GM12872 (cell line): ENCODE results near the gene LAPTM4A.

Experiments used
- CTCF ChIP-seq: IDR thresholded peaks from 3 replicates; pipeline ENCODE4 v1.5.1; 2011; ENCODE audit warnings: low read depth, mild to moderate bottlenecking, low read length, moderate library complexity; ENCODE audit not compliant: insufficient read depth

The LAPTM4A gene

GRCh38 chr2:20030224-20030623 lies 21.2 kb downstream of the LAPTM4A start:
- no peak for TF ChIP-seq CTCF

GRCh38 chr2:20027705-20028434 lies 23.6 kb downstream of the LAPTM4A start:
- no peak for TF ChIP-seq CTCF

DNA sequence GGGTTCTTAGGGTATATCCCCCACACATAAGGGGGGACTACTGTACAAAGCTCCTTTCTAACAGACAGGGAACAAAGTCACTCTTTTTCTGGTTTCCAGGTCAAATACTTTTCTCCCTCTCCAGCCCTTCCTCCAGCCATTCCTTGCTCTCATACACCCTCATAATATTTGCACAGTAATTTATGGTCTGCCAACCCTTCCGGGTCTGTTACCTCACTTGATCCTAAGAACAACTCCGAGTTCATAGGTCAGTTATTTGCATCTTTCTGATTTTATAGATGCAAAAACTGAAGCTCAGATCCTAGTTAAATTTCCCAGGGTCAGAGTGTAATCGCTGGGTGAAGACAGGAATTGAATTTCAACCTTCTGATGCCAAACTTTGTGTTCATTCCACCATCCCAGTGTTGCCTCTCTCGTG lies 24.2 kb downstream of the LAPTM4A start:
- TF ChIP-seq CTCF, result no peak

DNA sequence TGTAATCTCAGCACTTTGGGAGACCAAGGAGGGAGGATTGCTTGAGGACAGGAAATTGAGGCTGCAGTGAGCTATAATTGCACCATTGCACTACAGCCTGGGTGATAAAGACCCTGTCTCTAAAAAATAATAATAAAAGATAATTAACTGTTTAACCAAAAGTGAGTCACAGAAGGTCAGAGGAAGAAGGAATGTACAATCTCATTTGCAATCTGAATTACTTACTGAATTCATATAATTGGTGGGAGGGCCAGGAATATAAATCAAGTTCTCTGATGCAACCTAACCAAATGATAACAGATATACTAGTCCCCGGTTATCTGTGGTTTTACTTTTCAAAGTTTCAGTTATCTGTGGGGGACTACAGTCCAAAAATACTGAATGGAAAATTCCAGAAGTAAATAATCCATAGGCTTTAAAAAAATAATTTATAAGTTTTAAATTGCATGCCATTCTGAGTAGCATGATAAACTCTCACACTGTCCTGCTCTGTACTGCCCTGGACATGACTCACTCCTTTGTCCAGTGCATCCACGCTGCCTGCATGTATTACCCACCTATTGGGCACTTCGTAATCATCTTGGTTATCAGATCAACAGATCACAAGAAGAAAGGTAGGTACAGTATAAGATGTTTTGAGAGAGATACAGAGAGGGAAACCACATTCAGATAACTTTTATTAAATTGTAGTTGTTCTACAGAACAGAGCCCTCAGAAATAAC lies 26.2 kb downstream of the LAPTM4A start:
- TF ChIP-seq CTCF, result no peak

GRCh38 chr2:20023688-20024087 lies 27.7 kb downstream of the LAPTM4A start:
- TF ChIP-seq CTCF, result no peak

DNA sequence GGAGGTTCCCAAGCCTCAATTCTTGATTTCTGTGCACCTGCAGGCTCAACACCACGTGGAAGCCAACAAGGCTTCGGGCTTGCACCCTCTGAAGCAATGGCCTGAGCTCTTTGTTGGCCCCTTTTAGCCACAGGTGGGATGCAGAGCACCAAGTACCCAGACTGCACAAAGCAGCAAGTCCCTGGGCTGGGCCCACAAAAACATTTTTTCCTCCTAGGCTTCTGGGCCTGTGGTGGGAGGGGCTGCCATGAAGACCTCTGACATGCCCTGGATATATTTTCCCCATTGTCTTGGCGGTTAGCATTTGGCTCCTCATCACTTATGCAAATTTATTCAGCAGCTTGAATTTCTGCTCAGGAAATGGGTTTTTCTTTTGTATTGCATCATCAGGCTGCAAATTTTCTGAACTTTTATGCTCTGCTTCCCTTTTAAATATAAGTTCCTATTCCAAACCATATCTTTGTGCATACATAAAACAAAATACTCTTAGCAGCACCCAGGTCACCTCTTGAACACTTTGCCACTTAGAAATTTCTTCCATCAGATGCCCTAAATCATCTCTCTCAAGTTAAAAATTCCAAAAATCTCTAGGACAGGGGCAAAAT lies 29.9 kb downstream of the LAPTM4A start:
- TF ChIP-seq CTCF, result no peak

DNA sequence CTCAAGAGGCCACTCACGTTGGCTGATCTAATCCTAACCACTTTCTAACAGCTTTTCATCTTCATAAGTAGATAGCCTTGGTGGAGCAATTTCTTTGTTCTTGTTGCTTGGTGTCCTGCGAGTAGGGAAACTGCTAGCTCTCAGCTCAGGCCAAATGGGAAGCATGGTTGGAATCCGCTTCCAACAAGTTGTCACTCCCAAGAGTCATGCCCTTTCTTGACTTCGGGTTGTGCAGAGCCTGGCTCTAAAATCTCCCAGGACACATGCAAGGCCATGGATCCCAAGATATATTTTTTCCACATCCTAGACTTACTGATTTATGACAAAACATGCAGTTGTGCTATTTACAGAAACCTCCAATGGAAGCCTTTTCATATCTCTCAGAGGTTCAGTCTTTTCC lies 31.7 kb downstream of the LAPTM4A start:
- TF ChIP-seq CTCF, result no peak
